ENCODE data around the gene USP36.

GRCh38 chr17:78766743-78767294 lies 73.8 kb downstream of the USP36 start:
- TF ChIP-seq GATA3 (IDR thresholded peaks at IDR 0.05; ENCODE audit: low read depth, low read length) (no peak), GATA2 (IDR thresholded peaks at IDR 0.05; ENCODE audit: low read depth, low read length) (no peak)

Data from SH-SY5Y (cell line).